AG08395 (cell line): Measurements from ENCODE around the gene IQSEC3.

ENCODE experiments used
- DNase-seq: peaks from one replicate; pipeline ENCODE4 v3.0.0; 2012; ENCODE audit warnings: mixed read lengths, low spot score

Gene IQSEC3

GRCh38 chr12:163406-163986 is 96.9 kb downstream of the IQSEC3 start:
- DNase-seq: no peak

- DNase-seq: no peak
These were observed 97.6 kb downstream of the IQSEC3 start for GRCh38 chr12:164207-164606.

- no peak for DNase-seq
These were observed 99.3 kb downstream of the IQSEC3 start for GRCh38 chr12:165862-166368.

- no peak for DNase-seq
These were observed 100.0 kb downstream of the IQSEC3 start for GRCh38 chr12:166425-167075.

GRCh38 chr12:167959-168600 is 101.5 kb downstream of the IQSEC3 start:
- no peak for DNase-seq

GRCh38 chr12:168763-169525 is 102.4 kb downstream of the IQSEC3 start:
- no peak for DNase-seq

GRCh38 chr12:169528-170370 is 103.2 kb downstream of the IQSEC3 start:
- no peak for DNase-seq

DNA sequence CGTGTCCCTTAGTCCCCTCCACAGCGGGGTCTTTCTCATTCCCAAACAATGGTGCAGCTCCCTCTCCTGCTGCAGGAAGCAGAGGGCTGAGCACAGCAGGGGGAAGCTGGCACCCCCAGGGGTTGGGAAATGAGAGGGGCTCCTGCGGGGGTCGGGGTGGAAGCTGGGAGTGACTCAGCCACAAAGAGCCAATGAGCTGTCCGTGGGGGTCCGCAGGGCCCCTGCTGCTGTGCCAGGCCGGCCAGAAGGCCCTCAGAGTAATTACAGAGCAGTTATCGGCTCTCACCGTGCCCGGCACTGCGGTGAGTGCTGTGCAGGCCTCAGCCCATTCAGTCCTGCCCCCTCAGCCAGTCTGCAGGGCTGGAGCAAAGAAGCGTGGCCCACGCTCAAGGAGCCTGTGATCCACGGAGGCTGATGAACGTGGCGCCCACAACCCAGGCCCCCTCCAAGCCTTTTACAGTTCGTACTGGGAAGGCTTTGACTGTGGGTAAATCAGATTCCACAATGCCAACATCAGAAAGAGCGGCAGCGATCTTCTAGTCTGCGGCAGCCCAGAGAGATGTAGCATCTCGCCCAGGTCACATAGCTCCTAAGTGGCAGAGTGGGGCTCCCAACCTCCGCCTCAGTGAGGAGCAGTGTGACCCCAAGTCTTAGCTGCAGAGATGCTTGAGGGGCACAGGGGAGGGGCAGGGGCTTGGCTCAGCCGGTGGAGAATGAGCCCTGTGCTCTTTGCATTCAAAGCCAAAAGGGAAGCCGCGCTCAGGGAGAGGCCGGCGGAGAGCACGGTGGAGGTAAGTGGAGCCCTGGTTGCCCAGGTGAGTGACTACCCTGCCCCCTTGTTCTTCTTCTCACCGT is 104.0 kb downstream of the IQSEC3 start:
- DNase-seq: no peak

DNA sequence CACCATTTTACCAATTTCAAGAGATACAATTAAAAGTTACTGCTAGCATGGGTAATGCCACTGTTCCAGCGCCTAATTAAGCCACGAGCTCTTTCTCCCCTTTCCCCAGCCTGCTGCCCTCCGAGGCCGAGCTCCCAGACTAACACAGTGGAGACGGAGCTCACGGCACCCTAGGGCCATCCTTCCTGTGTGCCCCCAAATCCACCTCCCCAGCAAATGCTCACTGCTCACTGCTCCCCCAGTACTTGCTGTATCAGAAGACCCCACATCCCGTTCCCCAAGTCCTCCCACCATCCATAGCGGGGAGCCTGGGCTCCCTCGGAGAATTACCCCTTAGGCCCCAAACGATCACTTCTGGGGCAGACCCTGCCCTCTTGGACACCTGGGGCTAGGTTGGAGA is 104.7 kb downstream of the IQSEC3 start:
- no peak for DNase-seq

GRCh38 chr12:171743-172676 is 105.4 kb downstream of the IQSEC3 start:
- DNase-seq: no peak

DNA sequence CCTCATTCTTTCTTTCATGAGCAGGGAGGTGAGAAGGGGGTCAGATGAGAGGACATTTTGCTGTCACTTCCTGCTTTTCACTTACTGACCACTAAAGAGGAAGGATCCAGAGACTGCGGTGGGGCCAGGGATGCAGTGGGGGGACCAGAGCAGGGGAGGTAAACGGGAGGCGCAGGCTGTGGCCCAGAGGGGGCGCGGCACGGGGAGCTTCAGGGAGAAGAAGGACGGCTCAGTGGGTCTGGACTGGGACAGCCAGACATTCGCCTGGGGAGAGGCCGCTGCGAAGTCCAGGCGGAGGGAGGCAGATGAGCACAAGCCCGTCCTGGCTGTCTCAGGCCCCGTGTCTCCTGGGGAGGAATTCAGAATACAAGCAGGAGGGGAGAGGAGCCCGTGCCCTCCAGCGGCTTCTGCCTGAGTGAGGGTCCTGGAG is 106.2 kb downstream of the IQSEC3 start:
- DNase-seq: no peak

GRCh38 chr12:174124-174523 is 107.6 kb downstream of the IQSEC3 start:
- no peak for DNase-seq

GRCh38 chr12:174596-174995 is 108.0 kb downstream of the IQSEC3 start:
- DNase-seq: no peak

DNA sequence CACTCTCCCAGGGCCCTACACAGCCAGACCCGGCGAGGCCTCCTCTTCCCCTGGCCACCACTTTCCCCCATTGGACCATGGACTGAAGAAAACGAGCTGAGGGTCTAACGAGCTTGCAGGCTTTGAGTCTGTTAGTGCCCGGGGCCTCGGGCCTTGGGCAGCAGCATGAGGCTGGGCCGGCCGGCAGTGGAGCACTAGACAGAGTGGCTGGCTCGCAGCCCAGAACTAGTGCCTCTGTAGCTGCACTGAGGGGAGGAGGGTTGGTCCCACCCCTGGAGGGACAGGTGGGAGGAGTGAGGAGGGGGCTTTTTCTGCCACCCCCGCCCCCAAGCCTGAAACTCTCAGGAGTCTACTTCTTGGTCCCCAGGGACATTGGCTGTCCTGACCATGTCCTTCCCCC is 108.7 kb downstream of the IQSEC3 start:
- no peak for DNase-seq

DNA sequence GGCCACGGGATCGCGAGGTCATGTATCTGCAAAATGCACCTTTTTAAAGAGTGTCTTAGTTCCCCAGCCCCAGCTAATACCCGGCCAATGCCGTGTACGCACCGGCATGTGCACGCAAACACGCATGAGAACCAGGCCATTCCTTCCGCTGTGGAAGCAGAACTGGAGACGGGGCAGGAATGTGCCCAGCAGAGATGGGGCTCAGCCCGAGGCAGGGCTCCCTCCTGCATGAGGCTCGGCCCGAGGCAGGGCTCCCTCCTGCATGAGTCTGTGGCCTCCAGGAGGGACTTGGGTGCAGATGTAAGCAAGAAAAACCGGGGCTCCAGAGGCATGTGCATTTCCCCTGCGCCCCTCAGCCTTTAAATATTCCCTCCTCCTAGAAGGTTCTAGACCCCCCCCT is 109.2 kb downstream of the IQSEC3 start:
- no peak for DNase-seq

DNA sequence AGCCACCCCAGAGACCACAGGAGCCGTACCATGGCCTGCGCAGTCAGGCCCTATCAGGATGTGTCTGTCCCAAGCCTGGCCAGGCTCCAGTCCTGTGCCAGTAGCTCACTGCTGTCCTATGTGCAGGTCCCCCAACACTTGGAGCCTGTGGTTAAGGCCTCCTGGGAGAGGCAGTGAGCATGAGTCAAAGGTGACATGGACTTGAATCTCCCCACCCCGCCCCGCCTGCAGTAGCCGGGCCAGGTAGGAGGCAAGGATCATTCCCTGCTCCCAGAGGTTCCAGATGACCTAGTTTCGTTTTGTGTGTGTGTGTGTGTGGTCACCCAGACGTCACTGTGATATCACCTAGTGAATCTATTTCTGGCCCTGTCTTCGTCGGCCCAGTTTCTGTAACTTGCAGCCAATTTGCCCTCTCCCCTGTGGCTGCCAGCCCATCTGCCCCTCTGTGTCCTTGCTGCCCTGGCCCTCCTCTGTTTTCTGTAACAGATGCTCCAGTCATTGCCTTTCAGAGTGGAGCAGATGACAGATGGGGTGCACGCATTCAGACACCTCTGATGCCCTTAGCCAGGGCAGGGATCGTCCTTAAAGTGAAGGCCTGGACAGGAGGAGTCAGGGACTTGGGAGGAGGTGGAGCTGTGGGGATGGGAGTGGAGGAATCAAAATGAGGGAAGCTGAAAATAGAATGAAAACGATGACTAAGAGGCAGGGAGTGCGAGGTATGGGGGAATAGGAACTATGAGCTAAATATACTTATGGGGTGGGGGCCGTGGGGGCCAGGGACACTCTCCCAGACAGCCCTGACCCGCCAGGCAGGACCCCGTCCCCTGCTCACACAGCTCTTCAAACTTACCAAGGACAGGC is 110.0 kb downstream of the IQSEC3 start:
- peak; percentile 83 for DNase-seq

- DNase-seq: no peak
These were observed 110.9 kb downstream of the IQSEC3 start for GRCh38 chr12:177336-177979.
